AG09319 (cell line): ENCODE results near the gene ST6GALNAC3.

Experiments used
- DNase-seq: peaks from one replicate; pipeline ENCODE4 v3.0.0-alpha.2; 2010; ENCODE audit warnings: low read depth; ENCODE audit errors: extremely low read depth
- CTCF ChIP-seq: IDR thresholded peaks from 2 replicates; pipeline ENCODE4 v1.5.1; 2011; ENCODE audit warnings: low read depth, mild to moderate bottlenecking, inconsistent platforms, low read length, moderate library complexity

ST6GALNAC3 gene

GRCh38 chr1:76298399-76298798, 223.9 kb downstream of the ST6GALNAC3 start:
- no peak for TF ChIP-seq CTCF
- DNase-seq, result no peak

- no peak for TF ChIP-seq CTCF
- DNase-seq, result no peak
Observed at GRCh38 chr1:76299036-76299435, 224.5 kb downstream of the ST6GALNAC3 start.

- DNase-seq, result no peak
- TF ChIP-seq CTCF, result no peak
Observed at GRCh38 chr1:76300556-76300955, 226.0 kb downstream of the ST6GALNAC3 start.

GRCh38 chr1:76302711-76303339, 228.3 kb downstream of the ST6GALNAC3 start:
- no peak for DNase-seq
- no peak for TF ChIP-seq CTCF

- TF ChIP-seq CTCF, result no peak
- DNase-seq, result no peak
Observed at GRCh38 chr1:76303340-76303717, 228.8 kb downstream of the ST6GALNAC3 start.

DNA sequence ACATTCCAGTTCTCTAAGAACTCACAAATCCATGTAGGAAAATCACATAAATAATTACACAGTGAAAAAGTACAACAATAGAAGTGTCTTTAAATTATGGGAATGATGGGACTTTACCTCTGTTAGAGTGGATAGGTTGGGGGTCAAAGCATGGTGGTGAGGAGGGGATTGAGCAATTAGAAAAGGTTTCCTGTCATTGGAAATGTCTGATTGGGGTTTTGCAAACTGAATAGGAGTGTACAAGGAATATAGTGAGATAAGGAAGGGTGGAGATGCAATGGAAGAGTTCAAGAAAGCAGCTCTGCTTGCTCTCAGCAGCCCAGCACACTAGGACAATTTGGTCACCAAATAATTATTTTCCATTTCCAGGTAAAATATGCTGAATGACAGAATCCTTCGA, 238.8 kb downstream of the ST6GALNAC3 start:
- TF ChIP-seq CTCF, result no peak
- DNase-seq, result no peak

- no peak for TF ChIP-seq CTCF
- DNase-seq, result no peak
Observed at GRCh38 chr1:76314730-76315129, 240.2 kb downstream of the ST6GALNAC3 start.
